Progenitor cell of endocrine pancreas (in vitro differentiated cells): Measurements from ENCODE around the gene SPHKAP. TPM values are rescaled to one million over a fixed set of nuclear protein-coding genes. Genes with fewer than 3 reads are reported as not detected.

Experiments
- DNase-seq: peaks from one replicate; pipeline ENCODE4 v3.0.0; 2021; ENCODE audit warnings: low spot score; ENCODE audit not compliant: unreplicated experiment
- H3K27ac Mint-ChIP-seq: 2 replicates; pipeline ENCODE4 v1.8.0; 2021; ENCODE audit warnings: mild to moderate bottlenecking, moderate library complexity, mixed read lengths
- H3K27me3 Mint-ChIP-seq: 2 replicates; pipeline ENCODE4 v1.8.0; 2021; ENCODE audit warnings: mixed read lengths
- H3K36me3 Mint-ChIP-seq: 2 replicates; pipeline ENCODE4 v1.8.0; 2022; ENCODE audit warnings: mixed read lengths; ENCODE audit not compliant: insufficient read depth
- H3K4me1 Mint-ChIP-seq: 2 replicates; pipeline ENCODE4 v1.8.0; 2021; ENCODE audit warnings: low read depth, mixed read lengths
- H3K4me3 Mint-ChIP-seq: 2 replicates; pipeline ENCODE4 v1.8.0; 2021; ENCODE audit warnings: low read depth, mild to moderate bottlenecking, moderate library complexity, mixed read lengths
- H3K9me3 Mint-ChIP-seq: 2 replicates; pipeline ENCODE4 v1.8.0; 2021; ENCODE audit warnings: low read depth, mixed read lengths
- CTCF ChIP-seq: fragments of 200-600 bp; sonication (generic); IDR thresholded peaks from one replicate; pipeline ENCODE4 v1.5.0; 2021; ENCODE audit warnings: antibody characterized with exemption, mild to moderate bottlenecking; ENCODE audit not compliant: unreplicated experiment
- total RNA-seq: library from RNA; stranded (reverse); gene quantifications from 2 replicates; pipeline ENCODE4 v1.2.1, GENCODE V29; 2021

The SPHKAP gene
- total RNA-seq, 1 donor from 2014 or later: 0.07 TPM

GRCh38 chr2:227933884-227934283 is 247.6 kb downstream of the SPHKAP start:
- TF ChIP-seq CTCF: no peak
- H3K36me3 Mint-ChIP-seq: no peaks in the 10 kb centered on the region
- H3K27ac Mint-ChIP-seq: no peak overlapping the region
- no peaks in the 10 kb centered on the region for H3K9me3 Mint-ChIP-seq
- H3K4me1 Mint-ChIP-seq: no peaks in the 10 kb centered on the region
- no peak overlapping the region for H3K4me3 Mint-ChIP-seq
- peaks cover 11% of the 10 kb centered on the region for H3K27me3 Mint-ChIP-seq
- no peak for DNase-seq

- TF ChIP-seq CTCF: peak; percentile 24
- no peak for DNase-seq
- H3K27ac Mint-ChIP-seq: no peak overlapping the region
- H3K9me3 Mint-ChIP-seq: peaks cover 6% of the 10 kb centered on the region
- no peak overlapping the region for H3K4me3 Mint-ChIP-seq
- peaks cover 11% of the 10 kb centered on the region for H3K27me3 Mint-ChIP-seq
- H3K4me1 Mint-ChIP-seq: no peaks in the 10 kb centered on the region
- H3K36me3 Mint-ChIP-seq: peaks cover 1% of the 10 kb centered on the region
Observed at GRCh38 chr2:227932403-227932802, 249.1 kb downstream of the SPHKAP start.

GRCh38 chr2:227932001-227932400 is 249.5 kb downstream of the SPHKAP start:
- peaks cover 11% of the 10 kb centered on the region for H3K27me3 Mint-ChIP-seq
- H3K36me3 Mint-ChIP-seq: peaks cover 1% of the 10 kb centered on the region
- H3K27ac Mint-ChIP-seq: no peak overlapping the region
- H3K9me3 Mint-ChIP-seq: peaks cover 10% of the 10 kb centered on the region
- TF ChIP-seq CTCF: no peak
- H3K4me1 Mint-ChIP-seq: no peaks in the 10 kb centered on the region
- DNase-seq: no peak
- no peak overlapping the region for H3K4me3 Mint-ChIP-seq
